Right kidney (tissue), 1 donor: ENCODE data around the gene YPEL2.

ENCODE experiments used
- DNase-seq: peaks from one replicate; pipeline ENCODE4 v3.0.0-alpha.2; 2016

The YPEL2 gene

DNA sequence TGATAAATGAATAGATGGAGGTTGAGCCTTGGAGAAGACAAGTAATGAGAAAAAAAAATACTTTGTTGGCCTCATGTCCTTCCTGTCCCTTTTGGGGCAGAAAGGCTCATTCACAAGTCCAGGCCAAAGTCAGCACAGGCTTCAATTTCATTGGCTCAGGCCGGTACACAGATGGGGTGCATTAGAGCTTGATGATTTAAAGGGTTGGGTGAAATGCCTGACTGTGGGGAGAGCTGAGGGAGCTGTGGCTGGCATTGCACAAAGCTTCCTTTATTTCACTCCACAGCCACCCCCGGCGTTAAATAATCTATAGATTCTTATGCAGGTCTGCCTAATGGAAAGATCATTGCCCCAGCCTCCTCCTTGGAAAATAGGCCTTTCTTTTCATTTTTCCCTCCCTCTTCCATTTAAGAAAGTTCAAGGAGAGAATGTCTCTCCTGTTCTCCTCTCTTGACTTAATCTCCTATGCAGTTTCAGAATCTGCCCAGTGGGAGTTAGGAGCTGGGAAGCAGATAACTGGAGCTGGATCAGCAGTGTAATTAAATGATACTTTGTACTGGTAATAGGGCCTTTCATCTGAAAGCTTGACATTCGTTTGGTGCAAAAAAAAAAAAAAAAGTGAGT, 24.4 kb downstream of the YPEL2 start:
- no peak for DNase-seq

DNA sequence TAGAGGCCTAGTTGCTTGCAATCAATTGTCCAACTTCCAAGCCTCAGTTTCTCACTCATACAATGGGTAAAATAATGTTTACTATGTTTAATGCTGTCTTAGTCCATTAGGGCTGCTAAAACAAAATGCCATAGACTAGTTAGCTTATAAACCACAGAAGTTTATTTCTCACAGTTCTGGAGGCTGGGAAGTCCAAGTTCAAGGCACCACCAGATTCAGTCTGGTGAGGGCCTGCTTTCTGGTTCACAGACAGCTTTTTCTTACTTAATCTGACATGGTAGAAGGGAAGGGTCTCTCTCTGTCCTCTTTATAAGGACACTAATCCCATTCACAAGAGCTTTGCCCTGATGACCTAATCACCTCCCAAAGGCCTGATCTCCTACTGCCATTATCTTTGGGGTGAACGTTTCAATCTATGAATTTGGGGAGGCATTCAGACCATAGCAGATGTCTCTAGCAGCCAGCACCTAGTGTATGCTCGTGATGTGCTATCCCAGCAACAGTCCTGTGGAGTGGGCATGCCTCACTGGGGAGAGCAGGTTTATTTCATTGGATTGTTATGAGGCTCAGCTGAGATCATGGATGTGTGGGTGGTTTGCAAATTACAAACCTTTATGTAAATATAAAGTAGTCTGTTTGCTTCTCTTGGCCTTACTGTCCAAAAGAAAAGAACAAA, 25.2 kb downstream of the YPEL2 start:
- DNase-seq = no peak

DNA sequence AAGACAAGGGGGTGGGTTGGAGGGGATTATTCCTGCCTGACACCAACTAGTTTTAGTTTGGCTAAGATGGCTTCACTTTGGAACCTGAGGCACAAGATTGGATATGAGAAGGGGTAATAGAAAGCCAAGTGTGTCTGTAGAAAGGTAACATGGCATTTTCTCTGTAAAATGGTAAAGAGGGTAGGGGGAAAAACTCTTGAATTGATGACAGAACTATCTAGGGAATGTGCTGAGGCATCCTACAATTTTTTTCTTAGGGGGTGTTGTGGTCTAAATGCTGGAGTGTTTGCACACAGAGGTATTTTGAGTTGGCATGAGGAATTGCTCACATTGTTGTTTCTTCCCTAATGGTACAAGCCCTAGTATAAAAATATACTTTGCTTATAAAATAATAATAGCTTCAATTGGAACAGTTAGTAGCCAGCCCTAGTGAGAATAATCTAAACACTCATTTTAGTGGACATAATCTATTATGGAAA, 25.8 kb downstream of the YPEL2 start:
- no peak for DNase-seq

DNA sequence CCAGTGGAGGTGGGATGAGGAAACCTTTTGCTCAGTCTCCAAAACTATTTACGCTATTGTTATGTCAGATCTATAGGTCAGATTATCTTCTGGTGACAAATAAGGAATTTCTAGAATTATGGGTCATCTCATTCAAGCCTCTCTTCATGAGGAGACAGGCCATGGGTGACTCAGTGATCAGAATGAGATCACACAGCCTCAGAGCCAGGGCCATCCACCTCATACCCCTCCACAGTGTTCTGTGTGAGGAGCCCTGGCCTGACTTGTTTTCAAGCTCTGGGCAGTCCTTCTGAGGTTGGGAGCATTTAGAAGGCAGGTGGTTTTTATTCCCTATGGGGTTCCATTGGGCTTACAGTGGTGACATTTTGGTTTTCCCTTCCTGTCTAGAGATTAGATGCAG, 26.5 kb downstream of the YPEL2 start:
- no peak for DNase-seq

- no peak for DNase-seq
Observed at GRCh38 chr17:59361386-59361785, 29.9 kb downstream of the YPEL2 start.

GRCh38 chr17:59361916-59362810, 30.7 kb downstream of the YPEL2 start:
- DNase-seq = peak; percentile 46

DNA sequence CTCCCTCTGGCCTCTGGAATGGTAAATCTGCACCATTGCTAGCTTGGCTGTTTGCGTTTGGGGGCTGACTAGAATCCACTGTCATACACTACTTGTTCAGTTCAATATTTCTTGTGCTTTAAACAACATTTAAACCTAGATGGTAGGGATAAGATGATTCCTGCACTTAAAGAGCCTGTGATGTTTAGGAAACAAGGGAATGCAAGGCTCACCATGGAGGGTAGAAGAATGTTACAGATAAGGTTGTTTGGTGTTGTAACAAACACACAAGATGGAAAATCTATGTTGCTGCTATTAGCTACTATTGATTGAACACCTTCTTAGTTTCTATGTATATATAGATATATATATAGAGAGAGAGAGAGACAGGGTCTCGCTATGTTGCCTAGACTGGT, 31.4 kb downstream of the YPEL2 start:
- DNase-seq = no peak

DNA sequence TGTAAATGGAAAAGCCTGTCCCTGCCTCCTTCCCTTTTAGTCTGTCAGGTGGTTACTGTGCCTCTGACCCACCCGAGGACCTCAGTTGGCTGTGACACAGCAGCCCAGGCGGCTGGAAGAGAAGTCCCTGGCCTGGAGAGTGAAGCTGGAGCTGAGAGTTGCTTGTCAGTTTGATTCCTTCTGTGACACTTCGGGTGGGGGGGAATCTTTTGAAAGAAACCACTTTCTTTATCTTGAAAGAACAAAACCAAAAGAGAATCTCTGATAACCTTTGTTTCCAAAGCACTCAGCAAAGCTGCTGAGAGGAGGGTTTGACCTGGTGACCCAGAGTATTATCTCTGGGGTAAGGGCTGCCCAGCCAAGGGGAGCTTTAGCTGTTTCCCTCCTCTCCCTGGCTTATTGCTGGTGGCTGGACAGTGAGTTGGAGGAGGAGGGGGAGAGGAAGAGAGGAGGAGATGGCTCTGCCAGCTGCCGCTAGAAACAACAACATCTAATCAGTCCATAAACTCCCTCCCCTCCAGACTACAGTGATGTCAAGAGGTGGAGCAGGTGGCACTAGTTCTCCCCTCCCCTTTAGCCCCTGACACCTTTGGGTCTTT, 34.0 kb downstream of the YPEL2 start:
- peak; percentile 53 for DNase-seq

GRCh38 chr17:59366040-59366757, 34.7 kb downstream of the YPEL2 start:
- peak; percentile 57 for DNase-seq

DNA sequence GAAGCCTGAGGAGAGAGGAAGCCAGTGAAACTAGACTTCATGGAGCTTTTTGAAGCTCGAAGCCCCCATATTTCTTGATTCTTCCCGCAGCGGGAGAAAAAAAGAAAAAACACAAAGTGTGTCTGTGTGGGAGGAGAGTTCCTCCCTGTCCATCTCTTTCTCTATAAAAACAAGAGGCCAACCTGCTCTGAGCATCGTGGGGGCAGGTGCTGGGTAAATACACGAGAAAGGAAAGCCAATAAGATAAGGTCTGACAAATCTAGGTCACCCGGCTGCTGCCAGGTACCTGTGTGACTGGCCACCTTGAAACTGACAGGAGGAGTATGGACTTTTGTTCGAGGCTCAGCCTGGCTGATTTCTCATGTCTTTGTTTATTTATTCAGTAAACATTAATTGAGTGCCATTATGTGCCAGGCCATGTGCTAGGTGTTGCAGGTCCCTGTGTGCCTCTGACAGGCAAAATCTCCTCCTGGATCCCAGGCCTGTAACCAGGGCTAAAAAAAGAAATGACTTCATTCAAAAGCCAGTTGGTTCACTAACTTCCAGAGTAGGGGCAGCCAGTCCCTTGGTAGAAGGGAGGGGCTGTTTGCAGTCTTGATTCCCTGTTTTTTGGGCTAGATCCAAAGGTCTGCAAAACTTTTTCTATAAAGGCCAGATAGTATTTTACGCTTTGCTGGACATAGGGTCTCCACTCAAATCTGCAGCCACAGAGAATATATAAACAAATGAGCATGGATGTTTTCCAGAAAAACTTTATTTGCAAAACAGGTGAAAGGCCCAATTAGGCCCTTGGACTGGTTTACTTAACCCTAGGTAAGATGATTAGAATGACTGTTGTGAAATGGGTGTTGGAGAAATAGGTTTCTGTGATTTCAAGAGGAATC, 35.6 kb downstream of the YPEL2 start:
- peak; percentile 63 for DNase-seq

GRCh38 chr17:59367657-59368045, 36.2 kb downstream of the YPEL2 start:
- DNase-seq = no peak

- DNase-seq = no peak
Observed at GRCh38 chr17:59368218-59368857, 36.9 kb downstream of the YPEL2 start.

DNA sequence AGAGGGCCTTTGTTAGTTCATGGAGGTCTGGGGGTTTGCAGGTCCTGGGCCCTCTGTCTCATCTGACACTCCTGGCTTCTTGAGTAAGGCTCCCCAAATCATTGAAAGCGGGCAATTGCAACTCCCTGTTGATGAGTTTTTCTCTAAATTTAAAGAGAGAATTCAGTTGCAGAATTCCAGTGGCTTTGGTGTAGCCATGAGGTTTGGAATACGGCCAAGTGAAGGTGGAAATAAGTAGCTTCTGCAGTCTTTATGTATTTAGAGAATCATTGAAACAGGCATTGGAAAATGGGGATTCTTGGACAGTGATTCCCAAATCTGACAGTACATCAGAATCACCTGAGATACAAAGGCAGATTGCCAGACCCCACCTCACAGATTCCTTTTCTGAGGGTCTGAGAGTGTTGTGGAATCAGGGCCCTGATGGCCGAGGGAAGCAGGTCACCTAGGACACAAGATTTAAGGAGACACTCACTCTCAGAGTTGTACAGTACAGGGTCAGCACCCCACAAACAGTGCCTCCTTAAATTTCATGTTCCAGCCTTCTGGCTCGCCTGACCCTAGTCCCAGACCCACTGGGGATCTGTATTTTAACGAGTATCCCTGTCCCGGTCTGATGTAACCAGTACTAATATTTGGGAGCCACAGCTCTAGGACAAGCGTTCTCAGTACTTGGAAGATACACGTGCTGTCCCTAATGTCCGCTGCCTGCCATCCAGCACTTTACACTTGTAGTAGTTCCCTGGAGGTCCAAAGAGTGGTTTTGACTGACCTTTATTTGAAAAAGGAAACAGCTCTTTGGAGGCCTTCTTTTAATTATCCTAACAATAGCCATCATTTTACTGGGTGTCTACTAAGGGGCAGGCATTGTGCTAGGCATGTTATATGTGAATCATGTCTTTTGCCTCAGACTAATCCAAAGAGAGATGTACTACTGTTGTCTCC, 37.8 kb downstream of the YPEL2 start:
- DNase-seq = no peak

DNA sequence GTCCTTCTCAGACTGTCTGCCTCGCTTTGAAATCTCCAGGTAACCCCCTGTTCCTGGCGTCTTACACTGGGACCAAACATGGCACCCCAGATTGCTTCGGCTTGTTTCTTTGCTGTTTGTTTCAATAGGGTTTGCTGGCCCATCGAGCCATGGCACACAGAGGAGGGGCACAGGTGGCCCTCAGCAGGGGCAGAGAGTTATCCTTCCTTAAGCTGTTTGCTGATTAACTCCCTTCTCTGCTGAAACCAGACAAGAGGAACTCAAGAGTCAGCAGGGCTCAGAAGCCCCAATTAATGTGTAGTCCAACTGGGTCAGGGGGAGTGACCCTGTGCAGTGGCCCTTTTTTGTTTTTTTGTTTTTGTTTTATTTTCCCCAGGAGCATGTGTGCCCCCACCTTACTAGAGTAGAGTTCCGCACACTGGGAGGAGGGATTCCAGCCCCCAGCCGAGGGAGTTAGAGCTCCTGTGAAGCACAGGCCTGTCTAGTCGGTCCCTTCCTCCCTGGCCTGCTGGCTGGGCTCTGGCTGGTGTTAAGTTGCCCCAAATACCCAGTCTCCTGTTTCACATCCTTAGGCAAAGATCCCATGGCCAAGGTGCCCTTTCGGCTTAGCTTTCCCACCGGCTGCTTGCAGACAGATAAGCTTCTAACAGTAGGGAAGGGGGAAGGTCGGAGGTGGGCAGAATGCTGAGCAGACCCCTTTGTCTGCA, 39.3 kb downstream of the YPEL2 start:
- DNase-seq = peak; percentile 61

DNA sequence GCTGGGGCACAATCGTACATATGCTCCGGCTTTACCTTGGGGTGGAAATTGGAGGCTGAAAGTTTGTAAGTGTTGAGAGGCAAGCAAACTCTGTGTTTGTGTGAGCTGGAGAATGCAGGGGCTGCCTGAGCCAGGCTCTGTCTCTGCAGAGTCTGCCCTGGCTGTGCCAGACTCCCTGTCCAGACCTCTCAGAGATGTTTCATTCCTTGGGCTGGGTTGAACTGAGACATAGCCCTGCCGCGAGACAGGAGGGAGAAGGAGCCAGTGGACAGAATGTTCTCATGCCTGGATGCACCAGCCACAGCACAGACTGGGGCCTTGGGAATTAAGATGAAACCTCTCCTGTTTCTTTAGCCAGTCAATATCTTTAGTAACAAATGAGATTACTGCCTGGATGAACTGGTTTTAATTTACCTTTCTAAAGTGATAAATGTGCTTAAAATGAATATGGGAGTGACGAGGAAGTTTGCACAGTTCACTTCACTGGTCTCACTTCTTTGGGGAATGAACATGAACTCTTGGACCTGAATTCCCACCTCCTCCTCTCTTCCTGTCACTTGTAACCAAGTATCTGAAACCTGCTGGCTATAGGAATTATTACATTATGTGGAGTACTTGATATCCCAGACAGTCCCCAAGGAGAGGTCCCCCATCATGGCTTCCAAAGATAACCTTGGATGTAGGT, 40.1 kb downstream of the YPEL2 start:
- peak; percentile 53 for DNase-seq

DNA sequence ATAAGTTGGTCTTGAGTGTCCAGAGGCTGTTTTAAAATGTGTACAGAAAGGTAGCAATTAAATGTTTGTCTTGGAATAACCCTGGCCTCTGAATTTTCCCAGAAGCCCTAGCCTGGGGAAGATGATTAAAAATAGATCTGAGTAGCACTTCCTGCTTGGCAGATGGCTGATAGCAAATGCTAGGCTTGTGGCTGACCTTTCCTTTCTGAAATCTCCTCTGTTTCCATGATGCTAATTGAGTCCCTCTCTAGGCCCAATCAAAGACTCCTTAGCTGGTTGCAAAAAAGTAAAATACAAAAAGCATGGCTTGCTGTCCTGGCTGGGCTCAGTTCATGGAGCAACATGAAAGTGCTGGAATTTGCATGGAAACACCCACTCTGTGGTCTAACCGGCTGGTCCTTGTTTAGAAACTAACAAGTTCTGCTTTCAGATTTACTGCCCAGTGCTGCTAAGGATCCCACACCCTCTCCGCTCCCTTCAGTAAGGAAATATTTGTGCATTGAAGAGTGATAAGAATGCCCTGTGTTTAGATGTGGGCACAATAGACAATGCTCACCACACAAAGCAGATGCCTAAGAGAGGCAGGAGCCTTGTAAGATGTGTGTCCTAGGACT, 40.8 kb downstream of the YPEL2 start:
- peak; percentile 51 for DNase-seq

GRCh38 chr17:59373882-59374495, 42.5 kb downstream of the YPEL2 start:
- no peak for DNase-seq
